HepG2 (cell line): ENCODE measurements around the gene MAPK12. TPM values are rescaled to one million over a fixed set of nuclear protein-coding genes. Genes with fewer than 3 reads are reported as not detected.

Source experiments
- DMAP1 ChIP-seq: IDR thresholded peaks from 2 replicates; pipeline ENCODE4 v1.6.1; 2016
- EEA1 ChIP-seq: sonication (generic); formaldehyde crosslinking; IDR thresholded peaks from 2 replicates; pipeline ENCODE4 v1.5.1; 2020; ENCODE audit warnings: mild to moderate bottlenecking, missing genetic modification reagents, borderline replicate concordance
- HHEX ChIP-seq: IDR thresholded peaks from 2 replicates; pipeline ENCODE4 v1.6.1; 2016; ENCODE audit warnings: control low read depth
- HIVEP1 ChIP-seq: sonication (generic); formaldehyde crosslinking; IDR thresholded peaks from 2 replicates; pipeline ENCODE4 v1.4.0; 2020; ENCODE audit warnings: mild to moderate bottlenecking, missing genetic modification reagents
- HOXA7 ChIP-seq: sonication (generic); formaldehyde crosslinking; IDR thresholded peaks from 2 replicates; pipeline ENCODE4 v1.8.1; 2022; ENCODE audit warnings: mild to moderate bottlenecking, missing genetic modification reagents, moderate library complexity
- KAT8 ChIP-seq: IDR thresholded peaks from 2 replicates; pipeline ENCODE4 v1.6.1; 2016; ENCODE audit warnings: missing genetic modification reagents, missing compliant biosample characterization
- KDM5A ChIP-seq: fragments of 200-600 bp; sonication (generic); IDR thresholded peaks from 2 replicates; pipeline ENCODE4 v1.7.0; 2018; ENCODE audit warnings: antibody characterized with exemption, mild to moderate bottlenecking, low read length, borderline replicate concordance
- KLF11 ChIP-seq: IDR thresholded peaks from 2 replicates; pipeline ENCODE4 v1.6.1; 2016; ENCODE audit warnings: missing compliant biosample characterization
- NCOR1 ChIP-seq: fragments of 200-600 bp; sonication (generic); IDR thresholded peaks from 2 replicates; pipeline ENCODE4 v1.7.0; 2017; ENCODE audit warnings: antibody characterized with exemption, low read length, borderline replicate concordance
- NFKBIZ ChIP-seq: IDR thresholded peaks from 2 replicates; pipeline ENCODE4 v1.6.1; 2018; ENCODE audit warnings: missing genetic modification reagents, missing compliant biosample characterization
- PAF1 ChIP-seq: IDR thresholded peaks from 2 replicates; pipeline ENCODE4 v1.6.1; 2016; ENCODE audit warnings: missing genetic modification reagents, missing compliant biosample characterization
- SYNCRIP ChIP-seq: fragments of 200-400 bp; formaldehyde crosslinking; IDR thresholded peaks from 2 replicates; pipeline ENCODE4 v1.6.1; 2018; ENCODE audit warnings: mild to moderate bottlenecking, low read depth, low read length; ENCODE audit not compliant: insufficient read depth
- ZBTB8A ChIP-seq: sonication (generic); formaldehyde crosslinking; IDR thresholded peaks from 2 replicates; pipeline ENCODE4 v1.4.0; 2020; ENCODE audit warnings: mild to moderate bottlenecking, low read depth, missing genetic modification reagents, borderline replicate concordance
- ZEB1 ChIP-seq: IDR thresholded peaks from 2 replicates; pipeline ENCODE4 v1.6.1; 2012; ENCODE audit warnings: mild to moderate bottlenecking, low read depth, inconsistent platforms; ENCODE audit not compliant: insufficient replicate concordance
- ZMAT3 ChIP-seq: sonication (generic); formaldehyde crosslinking; conservative IDR thresholded peaks from 2 replicates; pipeline ENCODE4 v1.7.0; 2021; ENCODE audit warnings: missing genetic modification reagents
- ZNF256 ChIP-seq: sonication (generic); formaldehyde crosslinking; conservative IDR thresholded peaks from 2 replicates; pipeline ENCODE4 v1.4.0; 2020; ENCODE audit warnings: missing genetic modification reagents
- ZNF510 ChIP-seq: sonication (generic); formaldehyde crosslinking; IDR thresholded peaks from 2 replicates; pipeline ENCODE4 v1.4.0; 2020; ENCODE audit warnings: low read depth, mild to moderate bottlenecking, missing genetic modification reagents
- ZNF709 ChIP-seq: sonication (generic); formaldehyde crosslinking; IDR thresholded peaks from 2 replicates; pipeline ENCODE4 v1.5.0; 2020; ENCODE audit warnings: mild to moderate bottlenecking, missing genetic modification reagents
- ZNF792 ChIP-seq: IDR thresholded peaks from 2 replicates; pipeline ENCODE4 v1.6.1; 2016
- polyA plus RNA-seq, 8 experiments: library from polyadenylated mRNA; depleted of rRNA in 3 of 8; stranded (reverse) in 7 of 8; unstranded in 1 of 8; fragments of >200 nt; fragmentation: Illumina TruSeq in 4 of 8; extraction: Trizol in 4 of 8; gene quantifications; 2 replicates each; pipeline versions ENCODE4 v1.2.1 to v1.2.3, GENCODE V29; 2011 to 2016; ENCODE audit warnings: low read depth in 4 of 8, missing spikeins in 1 of 8, mixed read lengths in 1 of 8; ENCODE audit not compliant: insufficient read depth in 1 of 8
- total RNA-seq, 5 experiments: library from RNA; depleted of rRNA; stranded (reverse); fragments of >200 nt; fragmentation: Illumina TruSeq; extraction: Trizol; gene quantifications; 2 replicates each; pipeline ENCODE4 v1.2.3, GENCODE V29; 2016; ENCODE audit warnings: low read depth in 1 of 5
- TF ChIP-seq, protein P1 (sequence below): sonication (generic); formaldehyde crosslinking; IDR thresholded peaks from 2 replicates; pipeline ENCODE4 v1.9.0; 2021; ENCODE audit warnings: mild to moderate bottlenecking, missing genetic modification reagents
- TF ChIP-seq, protein P2 (sequence below): IDR thresholded peaks from 2 replicates; pipeline ENCODE4 v1.6.1; 2018; ENCODE audit warnings: missing genetic modification reagents
- TF ChIP-seq, protein P3 (sequence below): IDR thresholded peaks from 2 replicates; pipeline ENCODE4 v1.6.1; 2016; ENCODE audit warnings: control low read depth

MAPK12 gene
- total and polyA plus RNA-seq, 2 of the 13 experiments (the other 11 are each of a cell fraction or from before 2014, with no cell fraction given) = 22.2 to 23.3 TPM

DNA sequence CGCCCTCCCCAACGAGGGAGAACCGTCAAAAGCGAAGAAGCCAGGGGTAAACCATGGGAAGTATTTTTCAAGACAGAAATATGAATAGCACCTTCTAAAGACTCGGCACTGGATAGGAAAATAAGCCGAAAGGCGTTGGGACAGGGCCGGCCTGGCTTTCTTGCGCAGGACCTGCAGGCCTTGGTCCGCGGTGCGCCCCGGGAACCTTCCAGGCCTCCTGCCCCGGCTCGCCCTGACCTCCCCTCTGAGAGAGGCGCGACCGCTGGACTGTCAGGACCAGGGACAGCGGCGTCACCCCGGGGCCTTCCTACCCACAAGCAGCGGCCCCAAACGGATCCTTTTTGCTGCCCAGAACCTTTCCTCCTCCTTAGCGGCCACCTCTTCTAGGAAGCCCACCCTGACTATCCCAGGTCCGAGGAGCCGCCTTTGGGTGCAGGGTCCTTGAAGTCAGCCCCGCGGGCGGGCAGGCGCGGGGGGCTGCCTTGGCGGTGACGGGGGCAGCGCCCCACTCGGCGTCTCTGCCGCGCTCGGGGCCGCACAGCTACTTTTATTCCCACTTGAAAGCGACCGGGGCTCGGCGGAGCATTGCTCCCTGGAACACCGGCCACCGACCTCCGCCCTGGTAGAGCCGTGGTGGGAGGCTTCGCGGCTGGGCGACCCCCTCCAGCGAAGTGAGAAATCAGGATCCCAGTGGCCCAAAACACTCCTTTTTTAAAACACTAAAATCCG, 9.3 kb upstream of the MAPK12 start (continued):
- TF ChIP-seq HHEX (CRISPR knock-in tag) (no peak), HOXA7 (CRISPR knock-in tag) (no peak), PAF1 (CRISPR knock-in tag) (no peak), ZNF510 (peak; percentile 84; the same call in 1 of the 2 replicates), ZMAT3 (peak; percentile 46; the same call in 1 of the 2 replicates), KAT8 (CRISPR knock-in tag) (peak; percentile 42; the same call in 1 of the 2 replicates), ZBTB8A (CRISPR knock-in tag) (no peak), NFKBIZ (peak; percentile 87), ZNF256 (CRISPR knock-in tag) (peak; percentile 62; the same call in 1 of the 2 replicates), KLF11 (CRISPR knock-in tag) (peak; percentile 96; the same call in 1 of the 2 replicates), KDM5A (no peak), EEA1 (CRISPR knock-in tag) (0 out of 2 replicates have a peak, but pooled peaks have one; percentile 31), ZNF792 (CRISPR knock-in tag) (peak; percentile 81; the same call in 1 of the 2 replicates), ZEB1 (no peak), DMAP1 (CRISPR knock-in tag) (no peak), SYNCRIP (no peak), ZNF709 (peak; percentile 86), NCOR1 (no peak), HIVEP1 (CRISPR knock-in tag) (peak; percentile 57)
- TF ChIP-seq, protein P1, sequence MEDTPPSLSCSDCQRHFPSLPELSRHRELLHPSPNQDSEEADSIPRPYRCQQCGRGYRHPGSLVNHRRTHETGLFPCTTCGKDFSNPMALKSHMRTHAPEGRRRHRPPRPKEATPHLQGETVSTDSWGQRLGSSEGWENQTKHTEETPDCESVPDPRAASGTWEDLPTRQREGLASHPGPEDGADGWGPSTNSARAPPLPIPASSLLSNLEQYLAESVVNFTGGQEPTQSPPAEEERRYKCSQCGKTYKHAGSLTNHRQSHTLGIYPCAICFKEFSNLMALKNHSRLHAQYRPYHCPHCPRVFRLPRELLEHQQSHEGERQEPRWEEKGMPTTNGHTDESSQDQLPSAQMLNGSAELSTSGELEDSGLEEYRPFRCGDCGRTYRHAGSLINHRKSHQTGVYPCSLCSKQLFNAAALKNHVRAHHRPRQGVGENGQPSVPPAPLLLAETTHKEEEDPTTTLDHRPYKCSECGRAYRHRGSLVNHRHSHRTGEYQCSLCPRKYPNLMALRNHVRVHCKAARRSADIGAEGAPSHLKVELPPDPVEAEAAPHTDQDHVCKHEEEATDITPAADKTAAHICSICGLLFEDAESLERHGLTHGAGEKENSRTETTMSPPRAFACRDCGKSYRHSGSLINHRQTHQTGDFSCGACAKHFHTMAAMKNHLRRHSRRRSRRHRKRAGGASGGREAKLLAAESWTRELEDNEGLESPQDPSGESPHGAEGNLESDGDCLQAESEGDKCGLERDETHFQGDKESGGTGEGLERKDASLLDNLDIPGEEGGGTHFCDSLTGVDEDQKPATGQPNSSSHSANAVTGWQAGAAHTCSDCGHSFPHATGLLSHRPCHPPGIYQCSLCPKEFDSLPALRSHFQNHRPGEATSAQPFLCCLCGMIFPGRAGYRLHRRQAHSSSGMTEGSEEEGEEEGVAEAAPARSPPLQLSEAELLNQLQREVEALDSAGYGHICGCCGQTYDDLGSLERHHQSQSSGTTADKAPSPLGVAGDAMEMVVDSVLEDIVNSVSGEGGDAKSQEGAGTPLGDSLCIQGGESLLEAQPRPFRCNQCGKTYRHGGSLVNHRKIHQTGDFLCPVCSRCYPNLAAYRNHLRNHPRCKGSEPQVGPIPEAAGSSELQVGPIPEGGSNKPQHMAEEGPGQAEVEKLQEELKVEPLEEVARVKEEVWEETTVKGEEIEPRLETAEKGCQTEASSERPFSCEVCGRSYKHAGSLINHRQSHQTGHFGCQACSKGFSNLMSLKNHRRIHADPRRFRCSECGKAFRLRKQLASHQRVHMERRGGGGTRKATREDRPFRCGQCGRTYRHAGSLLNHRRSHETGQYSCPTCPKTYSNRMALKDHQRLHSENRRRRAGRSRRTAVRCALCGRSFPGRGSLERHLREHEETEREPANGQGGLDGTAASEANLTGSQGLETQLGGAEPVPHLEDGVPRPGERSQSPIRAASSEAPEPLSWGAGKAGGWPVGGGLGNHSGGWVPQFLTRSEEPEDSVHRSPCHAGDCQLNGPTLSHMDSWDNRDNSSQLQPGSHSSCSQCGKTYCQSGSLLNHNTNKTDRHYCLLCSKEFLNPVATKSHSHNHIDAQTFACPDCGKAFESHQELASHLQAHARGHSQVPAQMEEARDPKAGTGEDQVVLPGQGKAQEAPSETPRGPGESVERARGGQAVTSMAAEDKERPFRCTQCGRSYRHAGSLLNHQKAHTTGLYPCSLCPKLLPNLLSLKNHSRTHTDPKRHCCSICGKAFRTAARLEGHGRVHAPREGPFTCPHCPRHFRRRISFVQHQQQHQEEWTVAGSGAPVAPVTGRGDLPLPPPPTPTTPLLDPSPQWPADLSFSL (CRISPR knock-in tag) = no peak
- TF ChIP-seq, protein P2, sequence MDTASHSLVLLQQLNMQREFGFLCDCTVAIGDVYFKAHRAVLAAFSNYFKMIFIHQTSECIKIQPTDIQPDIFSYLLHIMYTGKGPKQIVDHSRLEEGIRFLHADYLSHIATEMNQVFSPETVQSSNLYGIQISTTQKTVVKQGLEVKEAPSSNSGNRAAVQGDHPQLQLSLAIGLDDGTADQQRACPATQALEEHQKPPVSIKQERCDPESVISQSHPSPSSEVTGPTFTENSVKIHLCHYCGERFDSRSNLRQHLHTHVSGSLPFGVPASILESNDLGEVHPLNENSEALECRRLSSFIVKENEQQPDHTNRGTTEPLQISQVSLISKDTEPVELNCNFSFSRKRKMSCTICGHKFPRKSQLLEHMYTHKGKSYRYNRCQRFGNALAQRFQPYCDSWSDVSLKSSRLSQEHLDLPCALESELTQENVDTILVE (CRISPR knock-in tag) = peak; percentile 88
- TF ChIP-seq, protein P3, sequence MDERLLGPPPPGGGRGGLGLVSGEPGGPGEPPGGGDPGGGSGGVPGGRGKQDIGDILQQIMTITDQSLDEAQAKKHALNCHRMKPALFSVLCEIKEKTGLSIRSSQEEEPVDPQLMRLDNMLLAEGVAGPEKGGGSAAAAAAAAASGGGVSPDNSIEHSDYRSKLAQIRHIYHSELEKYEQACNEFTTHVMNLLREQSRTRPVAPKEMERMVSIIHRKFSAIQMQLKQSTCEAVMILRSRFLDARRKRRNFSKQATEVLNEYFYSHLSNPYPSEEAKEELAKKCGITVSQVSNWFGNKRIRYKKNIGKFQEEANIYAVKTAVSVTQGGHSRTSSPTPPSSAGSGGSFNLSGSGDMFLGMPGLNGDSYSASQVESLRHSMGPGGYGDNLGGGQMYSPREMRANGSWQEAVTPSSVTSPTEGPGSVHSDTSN (CRISPR knock-in tag) = no peak
